Heart left ventricle (tissue), 16 donors: Measurements from ENCODE around the gene RNF213. TPM values are rescaled to one million over a fixed set of nuclear protein-coding genes. Genes with fewer than 3 reads are reported as not detected.
"Not testable (repeated sequence)": the region's sequence is repeated elsewhere in the genome, so short reads cannot be mapped to it uniquely, and the experiment has no call there.

ENCODE experiments used
- ATAC-seq, 4 donors: fragments of 200-7000 bp; cut with Tn5 transposase; one replicate each; pipeline ENCODE4 v1.9.1; 2020 to 2022; ENCODE audit warnings: moderate library complexity in 4 of 4, mild to moderate bottlenecking in 3 of 4, moderate number of reproducible peaks in 1 of 4
- DNase-seq, 5 donors: peaks; one replicate each; pipeline ENCODE4 v3.0.0-alpha.2; 2020
- H3K27ac ChIP-seq, 12 donors: fragments of 200-600 bp; sonication (generic) in 4 of 12; one replicate each; pipeline versions ENCODE4 v1.5.0 to v1.8.0; 2016 to 2022; ENCODE audit warnings: mild to moderate bottlenecking in 2 of 12
- H3K27me3 ChIP-seq, 9 donors: fragments of 200-600 bp; sonication (generic) in 2 of 9; one replicate each; pipeline versions ENCODE4 v1.5.1 to v1.8.0; 2016 to 2022; ENCODE audit warnings: mild to moderate bottlenecking in 3 of 9
- H3K36me3 ChIP-seq, 9 donors: fragments of 200-600 bp; sonication (generic) in 2 of 9; one replicate each; pipeline versions ENCODE4 v1.5.0 to v1.8.0; 2018 to 2022; ENCODE audit warnings: mild to moderate bottlenecking in 2 of 9
- H3K4me1 ChIP-seq, 12 donors: fragments of 200-600 bp; sonication (generic) in 4 of 12; one replicate each; pipeline versions ENCODE4 v1.5.0 to v1.8.0; 2016 to 2022; ENCODE audit warnings: mild to moderate bottlenecking in 3 of 12
- H3K4me3 ChIP-seq, 12 donors: fragments of 200-600 bp; sonication (generic) in 4 of 12; one replicate each; pipeline versions ENCODE4 v1.5.0 to v1.8.0; 2017 to 2022; ENCODE audit warnings: mild to moderate bottlenecking in 9 of 12, moderate library complexity in 4 of 12
- H3K9me3 ChIP-seq, 12 donors: fragments of 200-600 bp; sonication (generic) in 4 of 12; one replicate each; pipeline versions ENCODE4 v1.5.0 to v1.8.0; 2016 to 2022; ENCODE audit warnings: mild to moderate bottlenecking in 1 of 12
- POLR2A ChIP-seq, 2 donors: fragments of 450-650 bp; IDR thresholded peaks; one replicate each; pipeline ENCODE4 v1.6.1; 2017; ENCODE audit warnings: antibody characterized with exemption in 2 of 2, mild to moderate bottlenecking in 2 of 2, moderate library complexity in 2 of 2
- WGBS, 4 donors: extraction: QIAGEN DNeasy Blood & Tissue Kit in 2 of 4; methylation state at CpG; one replicate each; pipeline versions ENCODE4 v1.1.5 to v1.1.7; 2013 to 2018; 5-methylcytosine and 5-hydroxymethylcytosine counted together
- intact Hi-C, 10 donors: fragments of 100-400 bp; cut with DNase I; formaldehyde crosslinking; loops; one replicate each; pipeline versions ENCODE4 v1.11.1 to v1.14.2; 2022
- polyA plus RNA-seq, 2 donors: library from polyadenylated mRNA; stranded (reverse); fragments of 200-250 nt; gene quantifications; one replicate each; pipeline ENCODE4 v1.2.3, GENCODE V29; 2013
- total RNA-seq, 9 donors: library from RNA; depleted of rRNA in 2 of 9; stranded (reverse); fragments of >200 nt in 2 of 9; fragmentation: NEBNext Ultra II Directional in 3 of 9; extraction: Animal tissue kit (Norgen Biotek cat#: 25700) in 3 of 9; gene quantifications; one replicate each; pipeline versions ENCODE4 v1.1.0 to v1.2.4, GENCODE V29; 2016 to 2023
- TF ChIP-seq, protein P1 (sequence below), 12 donors: fragments of 200-600 bp; sonication (generic) in 4 of 12; IDR thresholded peaks; one replicate each; pipeline versions ENCODE4 v1.5.0 to v1.8.0; 2018 to 2022; ENCODE audit warnings: antibody characterized with exemption in 12 of 12, mild to moderate bottlenecking in 5 of 12
- donor health status: ischemic (EF 13 %, LVEDD 7.1; RV severe dilation, severe dysfunction).
- donor health status: healthy with polysubstance abuse.
- donor health status: DM: no; HTN: yes; CAD: no.
- donor health status: DM: no; HTN: no; CAD: no.
- donor health status: ischemic (EF 25% LVEDD 6.9; RV normal size, moderate dysfunction).
- donor health status: ischemic (EF 25% LVEDD 5.7; RV mildly dilated, moderate dysfunction).
- donor health status: healthy.
- donor health status: DM: yes; HTN: yes; CAD: no.
- donor health status: ischemic (EF 35%, LVEDD 5.7; RV mildly dilated, moderate dysfunction).
- donor health status: nonischemic (EF 11% LVEDD 7.7; RV severe dilation, severe dysfunction).
- donor health status: DM: yes; HTN: yes; CAD: no.
- donor health status: PGD.
- donor health status: ischemic (EF 29% LVEDD 5.4; RV normal size, mild dysfunction).
- donor health status: nonischemic (EF 23%, LVEDD 6.1; RV moderate dilation, normal function).

The RNF213 gene
- total and polyA plus RNA-seq, 11 donors: 23.1 to 167 (median 31.4) TPM

- Histone ChIP-seq H3K9me3 (no peaks in the 10 kb centered on the region), H3K27me3 (no peaks in the 10 kb centered on the region), H3K4me3 (no peak overlapping the region), H3K36me3 (peaks cover 0 to 36% (median 29%) of the 10 kb centered on the region in 9 donors), H3K27ac (no peak overlapping the region), H3K4me1 (peaks cover 0 to 22% (median 10%) of the 10 kb centered on the region in 12 donors)
- WGBS, 4 donors: 80 to 87% (median 81%) methylated on average over 3 to 10 of the region's 10 CpGs
- TF ChIP-seq, protein P1, sequence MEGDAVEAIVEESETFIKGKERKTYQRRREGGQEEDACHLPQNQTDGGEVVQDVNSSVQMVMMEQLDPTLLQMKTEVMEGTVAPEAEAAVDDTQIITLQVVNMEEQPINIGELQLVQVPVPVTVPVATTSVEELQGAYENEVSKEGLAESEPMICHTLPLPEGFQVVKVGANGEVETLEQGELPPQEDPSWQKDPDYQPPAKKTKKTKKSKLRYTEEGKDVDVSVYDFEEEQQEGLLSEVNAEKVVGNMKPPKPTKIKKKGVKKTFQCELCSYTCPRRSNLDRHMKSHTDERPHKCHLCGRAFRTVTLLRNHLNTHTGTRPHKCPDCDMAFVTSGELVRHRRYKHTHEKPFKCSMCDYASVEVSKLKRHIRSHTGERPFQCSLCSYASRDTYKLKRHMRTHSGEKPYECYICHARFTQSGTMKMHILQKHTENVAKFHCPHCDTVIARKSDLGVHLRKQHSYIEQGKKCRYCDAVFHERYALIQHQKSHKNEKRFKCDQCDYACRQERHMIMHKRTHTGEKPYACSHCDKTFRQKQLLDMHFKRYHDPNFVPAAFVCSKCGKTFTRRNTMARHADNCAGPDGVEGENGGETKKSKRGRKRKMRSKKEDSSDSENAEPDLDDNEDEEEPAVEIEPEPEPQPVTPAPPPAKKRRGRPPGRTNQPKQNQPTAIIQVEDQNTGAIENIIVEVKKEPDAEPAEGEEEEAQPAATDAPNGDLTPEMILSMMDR (IDR thresholded peaks at IDR 0.05): no peak
- no peak for TF ChIP-seq POLR2A (IDR thresholded peaks at IDR 0.05)
- DNase-seq (no peak), ATAC-seq (no peak)
- intact Hi-C loops: no loop called here
Measured at GRCh38 chr17:80397686-80398085, 137.0 kb downstream of the RNF213 start.

DNA sequence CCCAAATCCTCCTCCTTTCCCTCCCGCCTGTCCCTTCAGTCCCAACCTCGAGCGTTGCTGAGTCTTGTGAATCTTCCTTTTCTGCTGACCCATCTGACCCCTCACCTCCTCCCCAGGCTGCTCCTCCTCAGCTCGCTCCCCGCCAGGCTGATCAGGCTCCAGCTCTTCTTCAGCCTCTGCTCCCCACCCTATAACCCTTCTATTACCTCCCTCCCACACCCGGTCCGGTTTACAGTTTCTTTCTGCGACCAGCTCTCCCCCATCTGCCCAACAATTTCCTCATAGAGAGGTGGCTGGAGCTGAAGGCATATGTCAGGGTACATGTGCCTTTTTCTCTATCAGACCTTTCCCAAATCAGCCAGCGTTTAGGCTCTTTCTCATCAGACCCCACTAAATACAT is 140.4 kb downstream of the RNF213 start:
- H3K27me3 ChIP-seq, ATAC-seq, H3K4me3 ChIP-seq, H3K4me1 ChIP-seq, H3K27ac ChIP-seq, H3K9me3 ChIP-seq, H3K36me3 ChIP-seq, DNase-seq, intact Hi-C loops: not testable (repeated sequence)
- 85 to 89% (median 86%) methylated on average over 9 of the region's 9 CpGs for WGBS, 4 donors

GRCh38 chr17:80402102-80402501 is 141.4 kb downstream of the RNF213 start:
- ATAC-seq, H3K27ac ChIP-seq, H3K27me3 ChIP-seq, H3K36me3 ChIP-seq, intact Hi-C loops, H3K4me3 ChIP-seq, DNase-seq, H3K9me3 ChIP-seq, H3K4me1 ChIP-seq: not testable (repeated sequence)
- WGBS, 4 donors: 91 to 95% (median 94%) methylated on average over 13 of the region's 13 CpGs

- no peak for ATAC-seq
- no peaks in the 10 kb centered on the region for H3K36me3 ChIP-seq
- intact Hi-C loops: no loop called here
- H3K27ac ChIP-seq: no peak overlapping the region
- no peaks in the 10 kb centered on the region for H3K27me3 ChIP-seq
- H3K9me3 ChIP-seq: no peaks in the 10 kb centered on the region
- H3K4me1 ChIP-seq: no peaks in the 10 kb centered on the region
- H3K4me3 ChIP-seq: no peak overlapping the region
- TF ChIP-seq, protein P1 (IDR thresholded peaks at IDR 0.05): no peak
- TF ChIP-seq POLR2A (IDR thresholded peaks at IDR 0.05): no peak
- 93 to 98% (median 93%) methylated on average over 4 of the region's 4 CpGs for WGBS, 4 donors
- no peak for DNase-seq
Measured at GRCh38 chr17:80402959-80403358, 142.3 kb downstream of the RNF213 start.

GRCh38 chr17:80406146-80406545 is 145.5 kb downstream of the RNF213 start:
- no peaks in the 10 kb centered on the region for H3K27me3 ChIP-seq
- H3K27ac ChIP-seq: no peak overlapping the region
- ATAC-seq (no peak), DNase-seq (no peak)
- 92 to 95% (median 93%) methylated on average over 8 of the region's 8 CpGs for WGBS, 4 donors
- H3K4me3 ChIP-seq: no peak overlapping the region
- intact Hi-C loops: no loop called here
- no peaks in the 10 kb centered on the region for H3K4me1 ChIP-seq
- no peaks in the 10 kb centered on the region for H3K9me3 ChIP-seq
- TF ChIP-seq, protein P1 (IDR thresholded peaks at IDR 0.05): no peak
- no peaks in the 10 kb centered on the region for H3K36me3 ChIP-seq

DNA sequence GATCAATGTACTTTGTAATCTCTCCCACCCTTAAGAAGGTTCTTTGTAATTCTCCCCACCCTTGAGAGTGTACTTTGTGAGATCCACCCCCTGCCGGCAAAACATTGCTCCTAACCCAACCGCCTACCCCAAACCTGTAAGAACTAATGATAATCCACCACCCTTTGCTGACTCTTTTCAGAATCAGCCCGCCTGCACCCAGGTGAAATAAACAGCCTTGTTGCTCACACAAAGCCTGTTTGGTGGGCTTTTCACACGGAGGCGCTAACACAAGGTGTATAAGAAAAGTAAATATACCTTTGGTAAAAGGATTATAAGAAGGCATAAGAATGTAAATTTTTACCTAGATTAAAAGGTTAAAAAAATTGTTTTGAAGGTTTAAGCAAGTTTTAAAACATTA is 147.3 kb downstream of the RNF213 start:
- H3K9me3 ChIP-seq, DNase-seq, intact Hi-C loops, H3K4me1 ChIP-seq, ATAC-seq, H3K4me3 ChIP-seq, H3K27me3 ChIP-seq, H3K36me3 ChIP-seq, H3K27ac ChIP-seq: not testable (repeated sequence)
- WGBS, 4 donors: 86 to 88% (median 87%) methylated on average over 5 of the region's 5 CpGs
